SKM-1 treated with dmso at 0.1 percent for 144 hours (cell line): Measurements from ENCODE around the gene OPN1MW3.
"Not testable (repeated sequence)": the region's sequence is repeated elsewhere in the genome, so short reads cannot be mapped to it uniquely, and the experiment has no call there.

Experiments used
- DNase-seq: peaks from one replicate; lab custom pipeline; 2025; ENCODE audit not compliant: unreplicated experiment; lab: John Stamatoyannopoulos, UW

Gene OPN1MW3

GRCh38 chrX:154295664-154296310 is 38.4 kb downstream of the OPN1MW3 start, which contains the start of gene TKTL1:
Gene TKTL1, plus strand, starts transcription at chrX:154295795. Its CDS starts 65 bp downstream, at chrX:154295860.
- DNase-seq: no peak

DNA sequence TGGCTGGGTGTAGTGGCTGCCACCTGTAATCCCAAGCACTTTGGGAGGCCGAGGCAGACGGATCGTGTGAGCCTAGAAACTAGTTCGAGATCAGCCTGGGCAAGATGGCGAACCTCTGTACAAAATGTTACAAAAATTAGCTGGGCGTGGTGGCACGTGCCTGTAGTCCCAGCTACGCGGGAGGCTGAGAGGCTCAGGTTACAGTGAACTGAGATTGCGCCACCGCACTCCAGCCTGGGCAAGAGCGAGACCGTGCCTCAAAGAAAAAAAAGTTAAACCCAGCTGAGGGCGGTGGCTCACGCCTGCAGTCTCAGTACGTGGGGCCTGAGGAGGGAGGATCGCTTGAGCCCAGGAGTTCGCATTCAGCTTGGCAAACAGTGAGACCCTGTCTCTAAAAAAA is 39.3 kb downstream of the OPN1MW3 start:
- no peak for DNase-seq

- DNase-seq: no peak
Observed at GRCh38 chrX:154298312-154298711, 40.9 kb downstream of the OPN1MW3 start.

- peak; percentile 78 for DNase-seq
Observed at GRCh38 chrX:154300816-154301215, 43.4 kb downstream of the OPN1MW3 start.

- DNase-seq: not testable (repeated sequence)
Observed at GRCh38 chrX:154302998-154303397, 45.6 kb downstream of the OPN1MW3 start.

- no peak for DNase-seq
Observed at GRCh38 chrX:154303476-154303875, 46.1 kb downstream of the OPN1MW3 start.

DNA sequence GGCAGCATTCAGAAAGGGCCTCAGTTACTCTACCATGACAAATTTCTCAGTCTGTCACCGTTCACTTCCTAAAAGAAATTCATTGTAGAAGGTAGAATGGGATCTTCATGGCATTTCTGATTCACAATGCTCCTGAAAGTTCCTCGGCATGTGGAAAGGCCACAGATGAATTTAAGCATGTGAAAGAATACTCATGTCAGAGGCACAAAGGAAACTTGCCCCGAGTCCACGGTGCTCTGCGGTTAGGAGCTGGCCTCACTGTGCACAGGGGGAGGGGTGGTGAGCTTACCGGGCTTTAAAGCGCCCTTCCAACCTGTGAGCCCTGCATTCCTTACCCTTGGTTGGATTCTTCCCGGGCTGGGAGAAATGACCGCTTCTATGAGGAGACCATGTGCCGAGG is 47.5 kb downstream of the OPN1MW3 start:
- DNase-seq: no peak

GRCh38 chrX:154305541-154306205 is 48.3 kb downstream of the OPN1MW3 start:
- DNase-seq: no peak

GRCh38 chrX:154307202-154307601 is 49.8 kb downstream of the OPN1MW3 start:
- DNase-seq: no peak

- DNase-seq: peak; percentile 4
Observed at GRCh38 chrX:154308108-154308946, 50.9 kb downstream of the OPN1MW3 start.

GRCh38 chrX:154309041-154309775 is 51.8 kb downstream of the OPN1MW3 start:
- DNase-seq: no peak

GRCh38 chrX:154310616-154311536 is 53.5 kb downstream of the OPN1MW3 start:
- DNase-seq: no peak

- no peak for DNase-seq
Observed at GRCh38 chrX:154312116-154312515, 54.7 kb downstream of the OPN1MW3 start.

DNA sequence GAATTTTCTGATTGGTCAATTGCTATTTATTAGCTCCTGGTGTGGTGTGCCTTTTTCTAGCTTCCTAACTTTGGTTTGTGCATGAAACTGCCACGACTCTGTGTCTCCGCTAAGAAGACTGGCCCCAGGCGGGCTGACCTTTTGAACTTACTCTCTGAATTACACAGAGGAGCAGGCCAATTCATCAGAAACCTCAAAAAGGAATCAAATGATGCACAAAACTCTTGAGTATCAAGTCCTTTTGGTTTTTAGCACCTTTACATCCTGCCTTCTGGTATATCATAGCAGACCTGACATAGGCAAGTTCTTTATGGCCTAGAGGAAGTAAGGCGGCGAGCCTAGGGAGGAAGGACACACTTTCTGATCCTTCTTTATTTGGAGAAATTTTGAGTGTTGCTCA is 55.8 kb downstream of the OPN1MW3 start:
- no peak for DNase-seq

- no peak for DNase-seq
Observed at GRCh38 chrX:154315416-154315815, 58.0 kb downstream of the OPN1MW3 start.

GRCh38 chrX:154317391-154317995 is 60.1 kb downstream of the OPN1MW3 start:
- no peak for DNase-seq

DNA sequence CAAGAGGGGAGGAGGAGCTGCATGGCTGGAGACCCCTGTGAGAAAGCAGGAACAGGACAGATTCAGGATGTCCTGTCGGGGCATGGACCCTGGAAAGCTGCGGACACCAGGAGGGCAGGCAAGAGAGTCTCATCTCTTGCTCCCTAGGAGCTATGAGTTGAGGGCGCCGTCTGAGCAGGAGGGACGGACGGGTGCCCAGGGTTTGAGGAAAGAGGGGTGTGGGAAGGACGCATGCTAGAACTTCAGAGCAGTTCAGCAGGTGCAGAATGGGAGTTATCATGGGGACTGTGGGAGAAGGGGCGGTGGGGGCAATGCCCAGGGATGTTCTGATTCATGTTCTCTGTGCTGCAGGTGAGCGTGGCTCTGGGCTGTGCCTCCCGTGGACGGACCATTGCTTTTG is 63.0 kb downstream of the OPN1MW3 start:
- DNase-seq: no peak
